ENCODE results near the gene MNT. TPM values are rescaled to one million over a fixed set of nuclear protein-coding genes. Genes with fewer than 3 reads are reported as not detected.

Gene MNT
- total and polyA plus RNA-seq, 2 experiments from 2014 or later, result 5.7 to 6.4 TPM

GRCh38 chr17:2363851-2364762 is 36.8 kb downstream of the MNT start:
- Histone ChIP-seq H4K20me1 (replicated peaks; ENCODE audit: insufficient read depth) (no peaks in the 10 kb centered on the region; the same call in 1 of the 2 replicates), H3K79me2 (replicated peaks; ENCODE audit: insufficient read depth) (no peaks in the 10 kb centered on the region), H3F3A (replicated peaks; ENCODE audit: low read depth) (no peaks in the 10 kb centered on the region), H3K4me1 (ENCODE audit: insufficient read depth) (no peaks in the 10 kb centered on the region; the same call in 1 of the 2 replicates), H2AFZ (no peak overlapping the region), H3K4me2 (no peak overlapping the region), H3K9me2 (ENCODE audit: insufficient read depth) (no peaks in the 10 kb centered on the region), H3K36me3 (ENCODE audit: insufficient read depth) (no peaks in the 10 kb centered on the region), H3K4me3 (no peak overlapping the region), H3K27ac (ENCODE audit: low read depth) (no peak overlapping the region), H3K27me3 (ENCODE audit: insufficient read depth) (no peaks in the 10 kb centered on the region)
- Mint-ChIP-seq H3K27ac (no peak overlapping the region), H3K36me3 (ENCODE audit: low read depth) (no peaks in the 10 kb centered on the region), H3K4me1 (peaks cover 6% of the 10 kb centered on the region), H3K4me3 (no peak overlapping the region), H3K9me3 (no peaks in the 10 kb centered on the region), H3K27me3 (ENCODE audit: insufficient read depth, low read depth, poor library complexity) (peaks cover 7% of the 10 kb centered on the region)
- DNase-seq (ENCODE audit: low spot score) (no peak), ATAC-seq (no peak)
- TF ChIP-seq ETS1 (IDR thresholded peaks at IDR 0.05), result no peak
- no peak for TF ChIP-seq ZNF331 (CRISPR knock-in tag; IDR thresholded peaks at IDR 0.05; ENCODE audit: low read depth)
- TF ChIP-seq EZH2 (IDR thresholded peaks at IDR 0.05; ENCODE audit: low read depth, unreplicated experiment), result no peak
- no peak for TF ChIP-seq ZNF114 (CRISPR knock-in tag; IDR thresholded peaks at IDR 0.05)
- no peak for TF ChIP-seq CREB1 (CRISPR knock-in tag; IDR thresholded peaks at IDR 0.05; ENCODE audit: low read depth)
- no peak for TF ChIP-seq EZH2phosphoT487 (IDR thresholded peaks at IDR 0.05; ENCODE audit: unreplicated experiment)
- no peak for TF ChIP-seq POLR2AphosphoS5 (IDR thresholded peaks at IDR 0.05; ENCODE audit: low read depth)
- no peak for TF ChIP-seq STAT1 (IDR thresholded peaks at IDR 0.05; ENCODE audit: unreplicated experiment)
- TF ChIP-seq, protein P1, sequence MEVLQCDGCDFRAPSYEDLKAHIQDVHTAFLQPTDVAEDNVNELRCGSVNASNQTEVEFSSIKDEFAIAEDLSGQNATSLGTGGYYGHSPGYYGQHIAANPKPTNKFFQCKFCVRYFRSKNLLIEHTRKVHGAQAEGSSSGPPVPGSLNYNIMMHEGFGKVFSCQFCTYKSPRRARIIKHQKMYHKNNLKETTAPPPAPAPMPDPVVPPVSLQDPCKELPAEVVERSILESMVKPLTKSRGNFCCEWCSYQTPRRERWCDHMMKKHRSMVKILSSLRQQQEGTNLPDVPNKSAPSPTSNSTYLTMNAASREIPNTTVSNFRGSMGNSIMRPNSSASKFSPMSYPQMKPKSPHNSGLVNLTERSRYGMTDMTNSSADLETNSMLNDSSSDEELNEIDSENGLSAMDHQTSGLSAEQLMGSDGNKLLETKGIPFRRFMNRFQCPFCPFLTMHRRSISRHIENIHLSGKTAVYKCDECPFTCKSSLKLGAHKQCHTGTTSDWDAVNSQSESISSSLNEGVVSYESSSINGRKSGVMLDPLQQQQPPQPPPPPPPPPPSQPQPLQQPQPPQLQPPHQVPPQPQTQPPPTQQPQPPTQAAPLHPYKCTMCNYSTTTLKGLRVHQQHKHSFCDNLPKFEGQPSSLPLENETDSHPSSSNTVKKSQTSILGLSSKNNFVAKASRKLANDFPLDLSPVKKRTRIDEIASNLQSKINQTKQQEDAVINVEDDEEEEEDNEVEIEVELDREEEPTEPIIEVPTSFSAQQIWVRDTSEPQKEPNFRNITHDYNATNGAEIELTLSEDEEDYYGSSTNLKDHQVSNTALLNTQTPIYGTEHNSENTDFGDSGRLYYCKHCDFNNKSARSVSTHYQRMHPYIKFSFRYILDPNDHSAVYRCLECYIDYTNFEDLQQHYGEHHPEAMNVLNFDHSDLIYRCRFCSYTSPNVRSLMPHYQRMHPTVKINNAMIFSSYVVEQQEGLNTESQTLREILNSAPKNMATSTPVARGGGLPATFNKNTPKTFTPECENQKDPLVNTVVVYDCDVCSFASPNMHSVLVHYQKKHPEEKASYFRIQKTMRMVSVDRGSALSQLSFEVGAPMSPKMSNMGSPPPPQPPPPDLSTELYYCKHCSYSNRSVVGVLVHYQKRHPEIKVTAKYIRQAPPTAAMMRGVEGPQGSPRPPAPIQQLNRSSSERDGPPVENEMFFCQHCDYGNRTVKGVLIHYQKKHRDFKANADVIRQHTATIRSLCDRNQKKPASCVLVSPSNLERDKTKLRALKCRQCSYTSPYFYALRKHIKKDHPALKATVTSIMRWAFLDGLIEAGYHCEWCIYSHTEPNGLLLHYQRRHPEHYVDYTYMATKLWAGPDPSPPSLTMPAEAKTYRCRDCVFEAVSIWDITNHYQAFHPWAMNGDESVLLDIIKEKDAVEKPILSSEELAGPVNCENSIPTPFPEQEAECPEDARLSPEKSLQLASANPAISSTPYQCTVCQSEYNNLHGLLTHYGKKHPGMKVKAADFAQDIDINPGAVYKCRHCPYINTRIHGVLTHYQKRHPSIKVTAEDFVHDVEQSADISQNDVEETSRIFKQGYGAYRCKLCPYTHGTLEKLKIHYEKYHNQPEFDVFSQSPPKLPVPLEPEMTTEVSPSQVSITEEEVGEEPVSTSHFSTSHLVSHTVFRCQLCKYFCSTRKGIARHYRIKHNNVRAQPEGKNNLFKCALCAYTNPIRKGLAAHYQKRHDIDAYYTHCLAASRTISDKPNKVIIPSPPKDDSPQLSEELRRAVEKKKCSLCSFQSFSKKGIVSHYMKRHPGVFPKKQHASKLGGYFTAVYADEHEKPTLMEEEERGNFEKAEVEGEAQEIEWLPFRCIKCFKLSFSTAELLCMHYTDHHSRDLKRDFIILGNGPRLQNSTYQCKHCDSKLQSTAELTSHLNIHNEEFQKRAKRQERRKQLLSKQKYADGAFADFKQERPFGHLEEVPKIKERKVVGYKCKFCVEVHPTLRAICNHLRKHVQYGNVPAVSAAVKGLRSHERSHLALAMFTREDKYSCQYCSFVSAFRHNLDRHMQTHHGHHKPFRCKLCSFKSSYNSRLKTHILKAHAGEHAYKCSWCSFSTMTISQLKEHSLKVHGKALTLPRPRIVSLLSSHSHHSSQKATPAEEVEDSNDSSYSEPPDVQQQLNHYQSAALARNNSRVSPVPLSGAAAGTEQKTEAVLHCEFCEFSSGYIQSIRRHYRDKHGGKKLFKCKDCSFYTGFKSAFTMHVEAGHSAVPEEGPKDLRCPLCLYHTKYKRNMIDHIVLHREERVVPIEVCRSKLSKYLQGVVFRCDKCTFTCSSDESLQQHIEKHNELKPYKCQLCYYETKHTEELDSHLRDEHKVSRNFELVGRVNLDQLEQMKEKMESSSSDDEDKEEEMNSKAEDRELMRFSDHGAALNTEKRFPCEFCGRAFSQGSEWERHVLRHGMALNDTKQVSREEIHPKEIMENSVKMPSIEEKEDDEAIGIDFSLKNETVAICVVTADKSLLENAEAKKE (CRISPR knock-in tag; IDR thresholded peaks at IDR 0.05), result no peak
- TF ChIP-seq, protein P2, sequence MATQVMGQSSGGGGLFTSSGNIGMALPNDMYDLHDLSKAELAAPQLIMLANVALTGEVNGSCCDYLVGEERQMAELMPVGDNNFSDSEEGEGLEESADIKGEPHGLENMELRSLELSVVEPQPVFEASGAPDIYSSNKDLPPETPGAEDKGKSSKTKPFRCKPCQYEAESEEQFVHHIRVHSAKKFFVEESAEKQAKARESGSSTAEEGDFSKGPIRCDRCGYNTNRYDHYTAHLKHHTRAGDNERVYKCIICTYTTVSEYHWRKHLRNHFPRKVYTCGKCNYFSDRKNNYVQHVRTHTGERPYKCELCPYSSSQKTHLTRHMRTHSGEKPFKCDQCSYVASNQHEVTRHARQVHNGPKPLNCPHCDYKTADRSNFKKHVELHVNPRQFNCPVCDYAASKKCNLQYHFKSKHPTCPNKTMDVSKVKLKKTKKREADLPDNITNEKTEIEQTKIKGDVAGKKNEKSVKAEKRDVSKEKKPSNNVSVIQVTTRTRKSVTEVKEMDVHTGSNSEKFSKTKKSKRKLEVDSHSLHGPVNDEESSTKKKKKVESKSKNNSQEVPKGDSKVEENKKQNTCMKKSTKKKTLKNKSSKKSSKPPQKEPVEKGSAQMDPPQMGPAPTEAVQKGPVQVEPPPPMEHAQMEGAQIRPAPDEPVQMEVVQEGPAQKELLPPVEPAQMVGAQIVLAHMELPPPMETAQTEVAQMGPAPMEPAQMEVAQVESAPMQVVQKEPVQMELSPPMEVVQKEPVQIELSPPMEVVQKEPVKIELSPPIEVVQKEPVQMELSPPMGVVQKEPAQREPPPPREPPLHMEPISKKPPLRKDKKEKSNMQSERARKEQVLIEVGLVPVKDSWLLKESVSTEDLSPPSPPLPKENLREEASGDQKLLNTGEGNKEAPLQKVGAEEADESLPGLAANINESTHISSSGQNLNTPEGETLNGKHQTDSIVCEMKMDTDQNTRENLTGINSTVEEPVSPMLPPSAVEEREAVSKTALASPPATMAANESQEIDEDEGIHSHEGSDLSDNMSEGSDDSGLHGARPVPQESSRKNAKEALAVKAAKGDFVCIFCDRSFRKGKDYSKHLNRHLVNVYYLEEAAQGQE (IDR thresholded peaks at IDR 0.05; ENCODE audit: unreplicated experiment), result no peak
- TF ChIP-seq NANOG (IDR thresholded peaks at IDR 0.05; ENCODE audit: borderline replicate concordance), result no peak
- TF ChIP-seq, protein P3, sequence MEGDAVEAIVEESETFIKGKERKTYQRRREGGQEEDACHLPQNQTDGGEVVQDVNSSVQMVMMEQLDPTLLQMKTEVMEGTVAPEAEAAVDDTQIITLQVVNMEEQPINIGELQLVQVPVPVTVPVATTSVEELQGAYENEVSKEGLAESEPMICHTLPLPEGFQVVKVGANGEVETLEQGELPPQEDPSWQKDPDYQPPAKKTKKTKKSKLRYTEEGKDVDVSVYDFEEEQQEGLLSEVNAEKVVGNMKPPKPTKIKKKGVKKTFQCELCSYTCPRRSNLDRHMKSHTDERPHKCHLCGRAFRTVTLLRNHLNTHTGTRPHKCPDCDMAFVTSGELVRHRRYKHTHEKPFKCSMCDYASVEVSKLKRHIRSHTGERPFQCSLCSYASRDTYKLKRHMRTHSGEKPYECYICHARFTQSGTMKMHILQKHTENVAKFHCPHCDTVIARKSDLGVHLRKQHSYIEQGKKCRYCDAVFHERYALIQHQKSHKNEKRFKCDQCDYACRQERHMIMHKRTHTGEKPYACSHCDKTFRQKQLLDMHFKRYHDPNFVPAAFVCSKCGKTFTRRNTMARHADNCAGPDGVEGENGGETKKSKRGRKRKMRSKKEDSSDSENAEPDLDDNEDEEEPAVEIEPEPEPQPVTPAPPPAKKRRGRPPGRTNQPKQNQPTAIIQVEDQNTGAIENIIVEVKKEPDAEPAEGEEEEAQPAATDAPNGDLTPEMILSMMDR (conservative IDR thresholded peaks at IDR 0.05; ENCODE audit: low read depth in 2 of 2), result no peak
